Naive thymus-derived CD8-positive, alpha-beta T cell (primary cell): ENCODE data around the gene PLD1. TPM values are rescaled to one million over a fixed set of nuclear protein-coding genes. Genes with fewer than 3 reads are reported as not detected.
A peak's percentile ranks its signal among the peaks of the same experiment; 100 is the strongest.

Experiments used
- ATAC-seq, 2 donors: fragments of 150-1000 bp; cut with Tn5 transposase in 1 of 2; sonication (Bioruptor Pico), chemical (Tn5 transposase) in 1 of 2; 1 replicate in 1 of 2; 2 replicates in 1 of 2; pipeline ENCODE4 v1.10.0; 2021; ENCODE audit warnings: mild to moderate bottlenecking in 2 of 2, moderate library complexity in 2 of 2
- POLR2A ChIA-PET: fragments of 350-600 bp; sonication (Branson Sonifier 250); formaldehyde crosslinking; loops from one replicate; lab custom pipeline; 2021; ENCODE audit warnings: antibody characterized with exemption; lab: Charles Lee
- DNase-seq, 10 donors: peaks; one replicate each; pipeline versions ENCODE4 v3.0.0 to v3.0.0-alpha.2; 2020 to 2022
- H3K27ac Mint-ChIP-seq, 10 donors: one replicate each; pipeline ENCODE4 v1.8.0; 2020 to 2022; ENCODE audit warnings: mild to moderate bottlenecking in 10 of 10, mixed read lengths in 10 of 10, moderate library complexity in 4 of 10, inconsistent platforms in 1 of 10
- H3K27me3 Mint-ChIP-seq, 5 donors: one replicate each; pipeline ENCODE4 v1.8.0; 2021 to 2022; ENCODE audit warnings: mixed read lengths in 5 of 5
- H3K36me3 Mint-ChIP-seq, 3 donors: one replicate each; pipeline ENCODE4 v1.8.0; 2020 to 2022; ENCODE audit warnings: mixed read lengths in 3 of 3, mild to moderate bottlenecking in 2 of 3, inconsistent platforms in 1 of 3
- H3K4me1 Mint-ChIP-seq, 4 donors: one replicate each; pipeline ENCODE4 v1.8.0; 2021 to 2022; ENCODE audit warnings: mixed read lengths in 4 of 4
- H3K4me3 Mint-ChIP-seq, 10 donors: one replicate each; pipeline ENCODE4 v1.8.0; 2020 to 2022; ENCODE audit warnings: mild to moderate bottlenecking in 10 of 10, mixed read lengths in 10 of 10, moderate library complexity in 6 of 10, inconsistent platforms in 1 of 10
- H3K9me3 Mint-ChIP-seq, 9 donors: one replicate each; pipeline ENCODE4 v1.8.0; 2020 to 2022; ENCODE audit warnings: mixed read lengths in 9 of 9, mild to moderate bottlenecking in 3 of 9, inconsistent platforms in 1 of 9, moderate library complexity in 1 of 9
- polyA plus RNA-seq, 3 donors: library from polyadenylated mRNA; unstranded; fragments of 300-500 nt; fragmentation: Illumina TruSeq; gene quantifications; one replicate each; pipeline ENCODE4 v1.2.3, GENCODE V29; 2021
- total RNA-seq, 8 experiments: library from RNA in 2 of 8; stranded (reverse) in 2 of 8; gene quantifications; one replicate each; pipeline ENCODE4 v1.2.3 and lab custom pipeline; 2021 to 2026

PLD1 gene
- total and polyA plus RNA-seq, 5 experiments from 2014 or later: 0.38 to 0.44 TPM; not detected in 3

DNA sequence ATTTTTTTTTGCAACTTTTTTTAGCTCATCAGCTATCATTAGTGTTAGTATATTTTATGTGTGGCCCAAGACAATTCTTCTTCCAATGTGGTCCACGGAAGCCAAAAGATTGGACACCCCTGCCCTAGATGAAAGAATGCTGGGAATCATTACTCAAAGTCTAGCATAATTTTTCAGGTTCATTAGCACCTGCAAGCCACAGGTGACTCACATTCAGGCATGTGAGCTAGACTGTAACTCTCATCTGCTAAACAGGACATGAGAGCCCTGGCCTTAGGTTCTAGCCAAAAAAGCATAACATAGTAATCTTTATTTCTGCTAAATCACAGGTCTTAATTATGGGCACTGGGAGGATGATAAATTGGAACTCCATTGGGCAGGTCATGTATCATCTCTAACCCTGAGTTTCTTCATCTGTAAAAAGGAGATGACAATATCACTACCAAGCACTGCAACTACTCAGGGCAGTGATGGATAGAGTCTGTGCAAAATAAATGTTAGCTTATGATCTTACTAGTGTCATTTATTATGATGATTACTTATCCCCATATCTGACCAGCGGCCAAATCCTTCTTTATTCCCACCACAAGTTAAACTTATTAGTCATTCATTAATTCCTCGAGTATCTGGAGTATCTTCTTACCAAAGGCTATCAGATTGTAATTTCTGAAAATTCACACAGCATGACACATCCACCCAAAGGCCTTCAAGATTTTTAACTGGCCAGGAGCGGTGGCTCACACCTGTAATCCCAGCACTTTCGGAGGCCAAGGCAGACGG lies 125.0 kb downstream of the PLD1 start:
- no peak for DNase-seq
- Mint-ChIP-seq H3K27me3 (peaks cover 5 to 23% (median 15%) of the 10 kb centered on the region in 5 donors), H3K4me3 (no peak overlapping the region), H3K4me1 (peaks cover 0 to 2% (median 2%) of the 10 kb centered on the region in 4 donors), H3K36me3 (no peaks in the 10 kb centered on the region), H3K9me3 (no peaks in the 10 kb centered on the region), H3K27ac (no peak overlapping the region)
- POLR2A ChIA-PET: no interaction called here
- ATAC-seq: no peak

GRCh38 chr3:171684221-171684620 lies 126.1 kb downstream of the PLD1 start:
- no peak overlapping the region for H3K27ac Mint-ChIP-seq
- POLR2A ChIA-PET: no interaction called here
- H3K4me1 Mint-ChIP-seq: no peaks in the 10 kb centered on the region
- ATAC-seq (no peak), DNase-seq (no peak)
- H3K4me3 Mint-ChIP-seq: no peak overlapping the region
- H3K36me3 Mint-ChIP-seq: no peaks in the 10 kb centered on the region
- peaks cover 5 to 23% (median 15%) of the 10 kb centered on the region in 5 donors for H3K27me3 Mint-ChIP-seq
- H3K9me3 Mint-ChIP-seq: no peaks in the 10 kb centered on the region

- Mint-ChIP-seq H3K4me3 (no peak overlapping the region), H3K27me3 (peaks cover 5 to 23% (median 15%) of the 10 kb centered on the region in 5 donors), H3K27ac (no peak overlapping the region), H3K4me1 (no peaks in the 10 kb centered on the region), H3K9me3 (no peaks in the 10 kb centered on the region), H3K36me3 (no peaks in the 10 kb centered on the region)
- DNase-seq: no peak
- ATAC-seq: no peak
- POLR2A ChIA-PET: no interaction called here
Observed at GRCh38 chr3:171682743-171683142, 127.5 kb downstream of the PLD1 start.

GRCh38 chr3:171680726-171681411 lies 129.4 kb downstream of the PLD1 start:
- Mint-ChIP-seq H3K27ac (no peak overlapping the region), H3K4me3 (no peak overlapping the region), H3K9me3 (no peaks in the 10 kb centered on the region), H3K4me1 (peaks cover 0 to 1% (median 0%) of the 10 kb centered on the region in 4 donors), H3K36me3 (no peaks in the 10 kb centered on the region), H3K27me3 (peaks cover 5 to 21% (median 15%) of the 10 kb centered on the region in 5 donors)
- no peak for DNase-seq
- no peak for ATAC-seq
- POLR2A ChIA-PET: no interaction called here

DNA sequence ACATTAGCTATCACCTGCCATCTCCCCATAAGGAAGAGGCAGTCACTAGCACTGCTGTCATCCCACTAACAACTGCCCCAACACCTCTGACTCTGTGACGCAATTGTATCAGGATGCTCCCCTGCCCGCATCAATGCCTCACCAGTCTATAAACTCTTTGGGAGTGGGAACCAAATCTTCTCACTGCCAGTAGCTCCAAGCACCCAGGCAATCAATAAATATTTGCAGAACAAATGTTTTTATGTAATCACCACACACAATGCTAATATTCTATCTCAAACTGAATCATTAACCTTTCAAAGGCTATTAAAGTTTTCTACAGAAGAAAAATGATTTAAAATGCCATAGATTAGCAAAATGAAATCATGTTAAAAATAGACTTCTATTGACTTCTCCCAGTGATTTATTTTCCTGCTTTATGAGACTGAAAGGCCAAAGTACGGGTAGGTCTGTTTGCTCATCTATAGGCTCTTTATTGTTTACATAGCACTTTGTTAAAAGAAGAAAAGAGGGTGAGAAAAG lies 131.3 kb downstream of the PLD1 start:
- Mint-ChIP-seq H3K4me1 (peaks cover 0 to 1% (median 0%) of the 10 kb centered on the region in 4 donors), H3K9me3 (no peaks in the 10 kb centered on the region), H3K27ac (no peak overlapping the region), H3K36me3 (no peaks in the 10 kb centered on the region), H3K27me3 (peaks cover 2 to 15% (median 12%) of the 10 kb centered on the region in 5 donors), H3K4me3 (no peak overlapping the region)
- ATAC-seq (no peak), DNase-seq (no peak)
- POLR2A ChIA-PET: no interaction called here

DNA sequence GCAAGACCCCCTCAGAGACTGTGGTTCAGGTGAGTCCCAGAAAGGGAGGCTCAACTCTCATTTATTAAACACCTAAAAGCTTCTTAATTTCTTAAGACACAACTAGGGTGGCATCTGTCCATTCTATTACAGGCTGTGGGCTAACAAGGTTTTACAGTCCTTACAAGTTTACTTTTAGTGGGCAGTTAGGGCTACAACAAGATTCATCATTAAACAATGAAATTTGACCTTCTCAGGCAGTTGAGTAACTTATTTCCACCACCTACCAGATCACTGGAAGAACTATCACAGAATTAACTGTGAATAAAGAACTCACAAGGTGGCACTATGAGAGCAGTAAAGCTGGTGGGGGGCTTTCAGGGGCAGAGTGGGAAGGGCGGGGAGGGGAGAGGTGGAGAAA lies 132.6 kb downstream of the PLD1 start:
- H3K4me3 Mint-ChIP-seq: no peak overlapping the region
- ATAC-seq (no peak), DNase-seq (no peak)
- no peaks in the 10 kb centered on the region for H3K9me3 Mint-ChIP-seq
- H3K36me3 Mint-ChIP-seq: no peaks in the 10 kb centered on the region
- H3K27me3 Mint-ChIP-seq: peaks cover 0 to 3% (median 2%) of the 10 kb centered on the region in 5 donors
- POLR2A ChIA-PET: no interaction called here
- H3K27ac Mint-ChIP-seq: no peak overlapping the region
- H3K4me1 Mint-ChIP-seq: peaks cover 0 to 1% (median 0%) of the 10 kb centered on the region in 4 donors

DNA sequence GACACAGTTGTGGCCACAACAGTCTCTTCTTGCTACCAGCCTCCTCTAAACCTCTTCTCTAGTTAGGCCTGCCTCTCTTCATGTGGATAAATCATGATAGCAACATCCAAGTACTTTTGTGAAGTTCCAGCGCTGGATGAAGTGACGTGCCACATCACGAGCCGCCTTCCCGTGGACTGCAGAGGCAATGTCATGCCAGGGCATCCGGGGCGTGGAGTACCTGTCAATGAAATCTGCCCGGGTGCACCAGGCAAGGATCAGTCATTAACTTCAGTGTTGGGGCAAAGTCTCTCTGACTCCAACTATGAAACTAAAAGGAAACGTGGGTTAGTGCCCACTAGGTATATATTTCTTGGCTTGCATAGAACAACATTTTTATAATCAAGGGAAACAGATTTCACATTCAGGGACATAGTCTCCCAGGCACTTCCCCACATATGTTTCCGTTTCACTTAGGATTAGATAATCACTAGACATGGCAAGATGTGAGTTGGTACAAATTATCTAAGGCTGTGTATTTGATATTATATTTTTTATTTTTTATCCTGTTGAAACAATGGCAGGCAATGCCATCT lies 133.6 kb downstream of the PLD1 start:
- H3K27me3 Mint-ChIP-seq: peaks cover 0 to 3% (median 0%) of the 10 kb centered on the region in 5 donors
- H3K4me3 Mint-ChIP-seq: no peak overlapping the region
- ATAC-seq (no peak), DNase-seq (no peak)
- peaks cover 0 to 1% (median 0%) of the 10 kb centered on the region in 4 donors for H3K4me1 Mint-ChIP-seq
- H3K9me3 Mint-ChIP-seq: no peaks in the 10 kb centered on the region
- peak overlapping the region in 1 of 10 donors; percentile 25 for H3K27ac Mint-ChIP-seq
- POLR2A ChIA-PET: no interaction called here
- no peaks in the 10 kb centered on the region for H3K36me3 Mint-ChIP-seq

GRCh38 chr3:171673951-171674350 lies 136.3 kb downstream of the PLD1 start:
- Mint-ChIP-seq H3K4me1 (peaks cover 0 to 1% (median 0%) of the 10 kb centered on the region in 4 donors), H3K4me3 (no peak overlapping the region), H3K36me3 (no peaks in the 10 kb centered on the region), H3K9me3 (no peaks in the 10 kb centered on the region), H3K27ac (no peak overlapping the region), H3K27me3 (peaks cover 0 to 3% (median 0%) of the 10 kb centered on the region in 5 donors)
- ATAC-seq (no peak), DNase-seq (no peak)
- POLR2A ChIA-PET: no interaction called here

GRCh38 chr3:171672538-171672937 lies 137.7 kb downstream of the PLD1 start:
- no peak overlapping the region for H3K27ac Mint-ChIP-seq
- POLR2A ChIA-PET: no interaction called here
- H3K4me1 Mint-ChIP-seq: peaks cover 0 to 1% (median 0%) of the 10 kb centered on the region in 4 donors
- ATAC-seq (no peak), DNase-seq (no peak)
- peaks cover 0 to 3% (median 0%) of the 10 kb centered on the region in 5 donors for H3K27me3 Mint-ChIP-seq
- H3K9me3 Mint-ChIP-seq: no peaks in the 10 kb centered on the region
- H3K4me3 Mint-ChIP-seq: no peak overlapping the region
- H3K36me3 Mint-ChIP-seq: no peaks in the 10 kb centered on the region

DNA sequence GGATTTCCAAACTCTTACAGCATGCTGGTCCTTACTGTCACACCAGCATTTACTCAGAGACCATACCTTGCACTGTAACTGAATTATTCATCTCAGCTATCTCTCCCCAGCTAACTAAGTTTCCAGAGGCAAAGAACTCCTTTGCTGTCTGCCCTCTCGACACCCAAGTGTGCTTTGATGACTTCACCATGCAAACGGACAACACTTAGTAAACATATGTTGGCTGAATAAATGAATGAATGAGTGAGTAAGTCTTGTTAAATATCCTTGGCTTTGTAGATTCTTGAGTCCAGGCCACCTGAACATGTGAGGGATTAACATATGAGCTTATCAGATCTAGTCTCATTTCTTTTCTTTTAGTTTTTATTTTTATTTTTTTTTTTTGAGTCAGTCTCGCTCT lies 138.2 kb downstream of the PLD1 start:
- ATAC-seq (no peak), DNase-seq (no peak)
- H3K27ac Mint-ChIP-seq: no peak overlapping the region
- H3K9me3 Mint-ChIP-seq: no peaks in the 10 kb centered on the region
- peaks cover 0 to 3% (median 0%) of the 10 kb centered on the region in 5 donors for H3K27me3 Mint-ChIP-seq
- no peak overlapping the region for H3K4me3 Mint-ChIP-seq
- peaks cover 0 to 1% (median 0%) of the 10 kb centered on the region in 4 donors for H3K4me1 Mint-ChIP-seq
- POLR2A ChIA-PET: no interaction called here
- no peaks in the 10 kb centered on the region for H3K36me3 Mint-ChIP-seq

GRCh38 chr3:171671709-171672108 lies 138.6 kb downstream of the PLD1 start:
- no peaks in the 10 kb centered on the region for H3K36me3 Mint-ChIP-seq
- ATAC-seq (no peak), DNase-seq (no peak)
- H3K4me3 Mint-ChIP-seq: no peak overlapping the region
- H3K27me3 Mint-ChIP-seq: peaks cover 0 to 3% (median 0%) of the 10 kb centered on the region in 5 donors
- no peak overlapping the region for H3K27ac Mint-ChIP-seq
- H3K4me1 Mint-ChIP-seq: peaks cover 0 to 1% (median 0%) of the 10 kb centered on the region in 4 donors
- no peaks in the 10 kb centered on the region for H3K9me3 Mint-ChIP-seq
- POLR2A ChIA-PET: no interaction called here

GRCh38 chr3:171666516-171666915 lies 143.8 kb downstream of the PLD1 start:
- POLR2A ChIA-PET: no interaction called here
- DNase-seq: no peak
- no peak for ATAC-seq
- H3K4me3 Mint-ChIP-seq: no peak overlapping the region
- H3K36me3 Mint-ChIP-seq: no peaks in the 10 kb centered on the region
- H3K9me3 Mint-ChIP-seq: no peaks in the 10 kb centered on the region
- H3K27me3 Mint-ChIP-seq: peaks cover 4 to 15% (median 4%) of the 10 kb centered on the region in 5 donors
- no peaks in the 10 kb centered on the region for H3K4me1 Mint-ChIP-seq
- H3K27ac Mint-ChIP-seq: no peak overlapping the region

- Mint-ChIP-seq H3K27ac (no peak overlapping the region), H3K27me3 (peaks cover 4 to 19% (median 5%) of the 10 kb centered on the region in 5 donors), H3K4me3 (no peak overlapping the region), H3K36me3 (no peaks in the 10 kb centered on the region), H3K9me3 (no peaks in the 10 kb centered on the region), H3K4me1 (no peaks in the 10 kb centered on the region)
- ATAC-seq (no peak), DNase-seq (no peak)
- POLR2A ChIA-PET: no interaction called here
Observed at GRCh38 chr3:171663805-171664204, 146.5 kb downstream of the PLD1 start.
